ACC112 (cell line): ENCODE data around the gene CCDC152.
"Not testable (repeated sequence)": the region's sequence is repeated elsewhere in the genome, so short reads cannot be mapped to it uniquely, and the experiment has no call there.

Source experiments
- H2AFZ ChIP-seq: fragments of 200-600 bp; sonication (generic); one replicate; pipeline ENCODE4 v1.6.0; 2017; ENCODE audit warnings: antibody characterized with exemption, low read length; ENCODE audit not compliant: unreplicated experiment
- H3K27ac ChIP-seq: fragments of 200-600 bp; sonication (generic); 2 replicates; pipeline ENCODE4 v1.5.1; 2014; ENCODE audit warnings: low read depth, mild to moderate bottlenecking, antibody characterized with exemption, low read length, moderate library complexity
- H3K27me3 ChIP-seq: fragments of 200-600 bp; sonication (generic); 2 replicates; pipeline ENCODE4 v1.6.1; 2014; ENCODE audit warnings: mild to moderate bottlenecking, antibody characterized with exemption, low read length, moderate library complexity, mixed read lengths; ENCODE audit not compliant: insufficient read depth
- H3K36me3 ChIP-seq: fragments of 200-600 bp; sonication (generic); 2 replicates; pipeline ENCODE4 v1.6.1; 2016; ENCODE audit warnings: mild to moderate bottlenecking, antibody characterized with exemption, low read length, moderate library complexity, mixed read lengths; ENCODE audit not compliant: insufficient read depth
- H3K4me1 ChIP-seq: fragments of 200-600 bp; sonication (generic); one replicate; pipeline ENCODE4 v1.6.1; 2016; ENCODE audit warnings: low read length, mixed read lengths; ENCODE audit not compliant: insufficient read depth, unreplicated experiment, control insufficient read depth
- H3K4me3 ChIP-seq: fragments of 200-600 bp; sonication (generic); 2 replicates; pipeline ENCODE4 v1.5.1; 2014; ENCODE audit warnings: mild to moderate bottlenecking, low read depth, low read length
- H3K79me2 ChIP-seq: fragments of 200-600 bp; sonication (generic); one replicate; pipeline ENCODE4 v1.6.0; 2016; ENCODE audit warnings: low read length; ENCODE audit not compliant: control insufficient read depth, unreplicated experiment, insufficient read depth

Gene CCDC152

GRCh38 chr5:42836070-42836769, 79.6 kb downstream of the CCDC152 start:
- Histone ChIP-seq H3K27ac (no peak overlapping the region), H3K79me2 (no peaks in the 10 kb centered on the region), H3K4me1 (peaks cover 13% of the 10 kb centered on the region), H3K36me3 (no peaks in the 10 kb centered on the region), H3K4me3 (no peak overlapping the region), H2AFZ (no peak overlapping the region), H3K27me3 (no peaks in the 10 kb centered on the region)

GRCh38 chr5:42837601-42838000, 81.0 kb downstream of the CCDC152 start:
- H3K79me2 ChIP-seq = no peaks in the 10 kb centered on the region
- H3K4me1 ChIP-seq = peaks cover 13% of the 10 kb centered on the region
- no peaks in the 10 kb centered on the region for H3K27me3 ChIP-seq
- no peaks in the 10 kb centered on the region for H3K36me3 ChIP-seq
- H2AFZ ChIP-seq = no peak overlapping the region
- H3K4me3 ChIP-seq = no peak overlapping the region
- H3K27ac ChIP-seq = no peak overlapping the region

- H3K36me3 ChIP-seq = no peaks in the 10 kb centered on the region
- no peak overlapping the region for H3K27ac ChIP-seq
- H2AFZ ChIP-seq = no peak overlapping the region
- no peaks in the 10 kb centered on the region for H3K27me3 ChIP-seq
- H3K79me2 ChIP-seq = no peaks in the 10 kb centered on the region
- H3K4me1 ChIP-seq = peaks cover 13% of the 10 kb centered on the region
- H3K4me3 ChIP-seq = no peak overlapping the region
Observed at GRCh38 chr5:42839196-42839595, 82.6 kb downstream of the CCDC152 start.

GRCh38 chr5:42840269-42840668, 83.7 kb downstream of the CCDC152 start:
- Histone ChIP-seq H2AFZ (peak overlapping the region; percentile 53), H3K4me3 (peak overlapping the region; percentile 43; the same call in 1 of the 2 replicates), H3K4me1 (peaks cover 13% of the 10 kb centered on the region), H3K27ac (peak overlapping the region; percentile 17; the same call in 1 of the 2 replicates), H3K27me3 (no peaks in the 10 kb centered on the region), H3K79me2 (no peaks in the 10 kb centered on the region), H3K36me3 (no peaks in the 10 kb centered on the region)

DNA sequence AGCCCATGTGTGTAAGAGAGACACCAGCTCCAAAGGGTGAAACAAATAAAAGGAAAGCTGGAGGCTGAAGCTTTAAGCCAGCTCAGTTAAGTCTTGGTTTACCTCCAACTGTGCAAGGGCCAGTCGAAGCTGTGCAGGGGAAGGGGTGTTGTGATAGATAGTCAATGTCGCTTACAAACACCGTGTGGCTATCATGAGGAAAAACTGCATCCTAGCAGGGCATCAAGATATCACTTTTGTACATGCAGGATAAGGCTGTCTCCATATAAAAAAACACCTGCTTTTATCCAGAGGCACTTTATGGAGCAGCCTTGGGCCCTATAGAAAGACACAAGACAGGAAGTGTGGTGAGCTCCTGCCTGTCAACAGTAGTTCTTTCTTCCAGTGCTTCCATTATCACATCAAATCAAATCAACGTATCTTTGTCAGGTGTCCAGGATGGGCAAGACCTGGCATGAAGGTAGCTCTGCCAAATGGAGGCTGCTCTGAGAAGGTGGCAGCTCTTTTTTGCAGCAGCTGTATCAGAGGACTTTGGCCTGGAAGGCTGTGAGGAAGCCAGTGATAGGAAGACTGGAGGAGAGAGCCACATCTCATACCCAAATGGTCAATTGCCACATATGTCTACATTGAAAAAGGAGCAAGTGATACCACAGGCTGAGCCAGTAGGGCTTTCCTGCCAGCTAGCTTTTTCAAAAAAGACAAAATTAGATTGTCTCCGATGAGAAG, 84.4 kb downstream of the CCDC152 start:
- Histone ChIP-seq H3K36me3 (no peaks in the 10 kb centered on the region), H3K4me1 (peaks cover 13% of the 10 kb centered on the region), H2AFZ (peak overlapping the region; percentile 53), H3K79me2 (no peaks in the 10 kb centered on the region), H3K27me3 (no peaks in the 10 kb centered on the region), H3K4me3 (no peak overlapping the region), H3K27ac (no peak overlapping the region)

- Histone ChIP-seq H3K4me3 (no peak overlapping the region), H3K79me2 (no peaks in the 10 kb centered on the region), H3K27ac (no peak overlapping the region), H3K27me3 (no peaks in the 10 kb centered on the region), H3K4me1 (peaks cover 13% of the 10 kb centered on the region), H2AFZ (peak overlapping the region; percentile 22), H3K36me3 (no peaks in the 10 kb centered on the region)
Observed at GRCh38 chr5:42842921-42843641, 86.5 kb downstream of the CCDC152 start.

- Histone ChIP-seq H3K4me1 (peaks cover 13% of the 10 kb centered on the region), H3K4me3 (no peak overlapping the region), H3K79me2 (no peaks in the 10 kb centered on the region), H2AFZ (no peak overlapping the region), H3K36me3 (no peaks in the 10 kb centered on the region), H3K27ac (no peak overlapping the region), H3K27me3 (no peaks in the 10 kb centered on the region)
Observed at GRCh38 chr5:42843675-42844292, 87.2 kb downstream of the CCDC152 start.

DNA sequence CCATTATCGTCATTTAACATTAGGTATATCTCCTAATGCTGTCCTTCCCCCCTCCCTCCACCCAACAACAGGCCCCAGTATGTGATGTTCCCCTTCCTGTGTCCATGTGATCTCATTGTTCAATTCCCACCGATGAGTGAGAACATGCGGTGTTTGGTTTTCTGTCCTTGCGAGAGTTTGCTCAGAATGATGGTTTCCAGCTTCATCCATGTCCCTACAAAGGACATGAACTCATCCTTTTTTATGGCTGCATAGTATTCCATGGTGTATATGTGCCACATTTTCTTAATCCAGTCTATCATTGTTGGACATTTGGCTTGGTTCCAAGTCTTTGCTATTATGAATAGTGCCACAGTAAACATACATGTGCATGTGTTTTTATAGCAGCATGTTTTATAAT, 87.8 kb downstream of the CCDC152 start:
- H3K79me2 ChIP-seq, H2AFZ ChIP-seq, H3K27me3 ChIP-seq, H3K36me3 ChIP-seq, H3K27ac ChIP-seq, H3K4me3 ChIP-seq: not testable (repeated sequence)
- H3K4me1 ChIP-seq = peaks cover 13% of the 10 kb centered on the region

DNA sequence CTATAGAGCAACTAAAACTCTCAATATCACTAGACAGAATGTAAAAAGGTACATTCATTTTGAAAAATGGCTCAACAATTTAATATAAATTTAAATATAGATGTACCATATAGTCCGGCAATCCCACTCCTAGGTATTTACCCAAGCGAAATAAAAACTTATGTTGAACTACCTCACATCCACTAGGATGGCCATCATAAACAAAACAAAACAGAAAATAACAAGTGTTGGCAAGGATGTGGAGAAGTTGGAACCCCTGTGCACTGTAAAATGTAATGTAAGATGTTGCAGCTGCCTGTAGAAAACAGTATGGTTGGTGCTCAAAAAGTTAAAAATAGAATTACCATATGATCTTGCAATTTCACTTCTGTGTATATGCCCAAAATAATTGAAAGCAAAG, 91.9 kb downstream of the CCDC152 start:
- Histone ChIP-seq H2AFZ (no peak overlapping the region), H3K4me3 (no peak overlapping the region), H3K79me2 (no peaks in the 10 kb centered on the region), H3K36me3 (no peaks in the 10 kb centered on the region), H3K4me1 (no peaks in the 10 kb centered on the region), H3K27ac (no peak overlapping the region), H3K27me3 (no peaks in the 10 kb centered on the region)

DNA sequence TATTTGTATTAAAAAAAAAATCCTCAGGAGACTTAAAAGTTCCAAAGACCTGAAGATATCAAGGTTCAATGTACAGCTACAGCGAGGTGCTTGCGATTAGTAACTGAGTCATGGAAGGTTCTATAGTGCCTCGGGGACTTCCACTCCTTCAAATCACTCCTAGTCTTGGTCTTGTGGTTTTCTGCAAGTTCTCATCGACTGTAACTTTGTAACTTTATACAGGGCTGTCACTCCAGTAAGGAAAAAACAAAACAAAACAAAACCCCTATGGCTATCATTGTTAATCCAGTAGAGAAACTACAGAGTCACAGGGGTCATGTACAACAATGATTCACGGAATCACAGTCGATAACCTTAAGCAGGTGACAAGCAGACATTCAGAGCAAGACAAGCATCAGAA, 94.9 kb downstream of the CCDC152 start:
- no peak overlapping the region for H3K4me3 ChIP-seq
- H3K36me3 ChIP-seq = no peaks in the 10 kb centered on the region
- H3K27ac ChIP-seq = no peak overlapping the region
- H3K4me1 ChIP-seq = no peaks in the 10 kb centered on the region
- no peak overlapping the region for H2AFZ ChIP-seq
- no peaks in the 10 kb centered on the region for H3K79me2 ChIP-seq
- H3K27me3 ChIP-seq = no peaks in the 10 kb centered on the region
